Common myeloid progenitor, CD34-positive (primary cell): ENCODE results near the gene FCHO1.
A peak's percentile ranks its signal among the peaks of the same experiment; 100 is the strongest.

Experiments used
- CTCF ChIA-PET: fragments of 350-600 bp; sonication (Branson Sonifier 250); formaldehyde crosslinking; loops from one replicate; lab custom pipeline; 2021; ENCODE audit warnings: antibody characterized with exemption; lab: Charles Lee
- POLR2A ChIA-PET: fragments of 350-600 bp; sonication (Branson Sonifier 250); formaldehyde crosslinking; loops from one replicate; lab custom pipeline; 2021; ENCODE audit warnings: antibody characterized with exemption; lab: Charles Lee
- DNase-seq, 3 donors: peaks; one replicate each; pipeline versions ENCODE4 v3.0.0 to v3.0.0-alpha.2; 2013
- H3K27ac ChIP-seq, 2 experiments: 1 replicate in 1 of 2; 2 replicates in 1 of 2; pipeline ENCODE4 v1.7.0; 2013; ENCODE audit warnings: inconsistent platforms in 2 of 2, low read length in 2 of 2, mild to moderate bottlenecking in 2 of 2, low read depth in 1 of 2, moderate library complexity in 1 of 2; ENCODE audit not compliant: severe bottlenecking in 2 of 2, insufficient read depth in 1 of 2, poor library complexity in 1 of 2
- H3K27me3 ChIP-seq, 5 experiments: replicated peaks in 2 of 5; 1 replicate in 3 of 5; 2 replicates in 2 of 5; pipeline versions ENCODE4 v1.6.1 to v1.7.0; 2013; ENCODE audit warnings: low read length in 4 of 5, mild to moderate bottlenecking in 2 of 5, moderate library complexity in 2 of 5, inconsistent platforms in 1 of 5; ENCODE audit not compliant: insufficient read depth in 5 of 5, control insufficient read depth in 4 of 5
- H3K36me3 ChIP-seq, 4 experiments: 1 replicate in 2 of 4; 2 replicates in 2 of 4; pipeline versions ENCODE4 v1.6.1 to v1.7.0; 2013; ENCODE audit warnings: low read length in 3 of 4, control low read depth in 1 of 4, mild to moderate bottlenecking in 1 of 4; ENCODE audit not compliant: control insufficient read depth in 4 of 4, insufficient read depth in 4 of 4
- H3K4me1 ChIP-seq, 4 experiments: 1 replicate in 3 of 4; 2 replicates in 1 of 4; pipeline versions ENCODE4 v1.6.1 to v1.7.1; 2013; ENCODE audit warnings: low read length in 3 of 4, mild to moderate bottlenecking in 3 of 4, control low read depth in 1 of 4, inconsistent platforms in 1 of 4, moderate library complexity in 1 of 4; ENCODE audit not compliant: control insufficient read depth in 4 of 4, insufficient read depth in 4 of 4; ENCODE audit errors: control extremely low read depth in 1 of 4
- H3K4me3 ChIP-seq, 7 experiments: 1 replicate in 4 of 7; 2 replicates in 3 of 7; pipeline versions ENCODE4 v1.5.1 to v1.7.0; 2013; ENCODE audit warnings: mild to moderate bottlenecking in 7 of 7, low read length in 6 of 7, moderate library complexity in 6 of 7, inconsistent platforms in 2 of 7, low read depth in 2 of 7, control low read depth in 1 of 7; ENCODE audit not compliant: insufficient read depth in 4 of 7, control insufficient read depth in 1 of 7; ENCODE audit errors: extremely low read depth in 1 of 7
- H3K9me3 ChIP-seq, 5 experiments: 1 replicate in 4 of 5; 2 replicates in 1 of 5; pipeline versions ENCODE4 v1.6.1 to v1.7.1; 2013; ENCODE audit warnings: low read length in 4 of 5, mild to moderate bottlenecking in 2 of 5, inconsistent platforms in 1 of 5, low read depth in 1 of 5, moderate library complexity in 1 of 5; ENCODE audit not compliant: control insufficient read depth in 4 of 5, insufficient read depth in 2 of 5; ENCODE audit errors: control extremely low read depth in 1 of 5
- WGBS: methylation state at CpG from one replicate; pipeline ENCODE4 v1.1.5; 2013; ENCODE audit not compliant: insufficient coverage; 5-methylcytosine and 5-hydroxymethylcytosine counted together

FCHO1 gene

GRCh38 chr19:17747205-17748098 lies 3.8 kb upstream of the FCHO1 start:
- Histone ChIP-seq H3K27ac (no peak overlapping the region), H3K4me3 (peak overlapping the region; percentile 56 to 94 (median 77))
- CTCF ChIA-PET = interaction anchor here (0.8 to 2.5 kb wide), 9 partner anchors 8 to 38 kb away, joined by 3 to 7 read pairs (median 3); no protein-coding TSS in a partner anchor

GRCh38 chr19:17748884-17749638 lies 2.2 kb upstream of the FCHO1 start:
- H3K36me3 ChIP-seq = peaks cover 0 to 3% (median 0%) of the 10 kb centered on the region in 4 experiments
- H3K9me3 ChIP-seq = no peaks in the 10 kb centered on the region
- POLR2A ChIA-PET = interaction anchor here (0.7 kb wide), 1 partner anchor 98 kb away, joined by 3 read pairs; no protein-coding TSS in a partner anchor
- CTCF ChIA-PET = interaction anchor here (0.6 to 4.6 kb wide), 3 partner anchors 18 to 34 kb away, joined by 3 to 25 read pairs (median 5); no protein-coding TSS in a partner anchor
- H3K4me1 ChIP-seq = peaks cover 0 to 47% (median 43%) of the 10 kb centered on the region in 4 experiments
- peak overlapping the region in 2 of 7 experiments; percentile 24 to 88 for H3K4me3 ChIP-seq
- DNase-seq = no peak
- no peaks in the 10 kb centered on the region for H3K27me3 ChIP-seq
- H3K27ac ChIP-seq = no peak overlapping the region
- WGBS = 83% methylated on average over 4 of the region's 6 CpGs

More at GRCh38 chr19:17747205-17748098, 3.8 kb upstream of the FCHO1 start:
- POLR2A ChIA-PET = no interaction called here
- H3K9me3 ChIP-seq = no peaks in the 10 kb centered on the region
- H3K36me3 ChIP-seq = no peaks in the 10 kb centered on the region
- no peaks in the 10 kb centered on the region for H3K27me3 ChIP-seq
- WGBS = 6% methylated on average over 52 of the region's 75 CpGs
- peak; percentile 95 to 98 (median 98) for DNase-seq
- H3K4me1 ChIP-seq = peaks cover 0 to 45% (median 41%) of the 10 kb centered on the region in 4 experiments

GRCh38 chr19:17749912-17750317 lies 1.4 kb upstream of the FCHO1 start:
- CTCF ChIA-PET = interaction anchor here (0.6 to 4.6 kb wide), 3 partner anchors 17 to 36 kb away, joined by 3 to 25 read pairs (median 5); no protein-coding TSS in a partner anchor
- 83% methylated on average over 8 of the region's 8 CpGs for WGBS
- H3K4me1 ChIP-seq = peaks cover 0 to 55% (median 47%) of the 10 kb centered on the region in 4 experiments

GRCh38 chr19:17751912-17752273 lies 616 bp downstream of the FCHO1 start:
- H3K36me3 ChIP-seq = peaks cover 2 to 13% (median 9%) of the 10 kb centered on the region in 4 experiments
- H3K27me3 ChIP-seq = no peaks in the 10 kb centered on the region
- no peak for DNase-seq
- 5% methylated on average over 2 of the region's 2 CpGs for WGBS
- no peaks in the 10 kb centered on the region for H3K9me3 ChIP-seq
- ChIA-PET POLR2A (interaction anchor here (0.7 to 1.4 kb wide), 4 partner anchors 10 to 33 kb away, joined by 3 to 5 read pairs (median 3); no protein-coding TSS in a partner anchor), CTCF (interaction anchor here (1.3 to 4.6 kb wide), 6 partner anchors 9 to 40 kb away, joined by 3 to 25 read pairs (median 6); no protein-coding TSS in a partner anchor)
- peak overlapping the region in 6 of 7 experiments; percentile 50 to 73 (median 58) for H3K4me3 ChIP-seq
- peak overlapping the region in 1 of 2 experiments; percentile 78 for H3K27ac ChIP-seq
- peaks cover 0 to 67% (median 59%) of the 10 kb centered on the region in 4 experiments for H3K4me1 ChIP-seq

More at GRCh38 chr19:17749912-17750317, 1.4 kb upstream of the FCHO1 start:
- Histone ChIP-seq H3K4me3 (peak overlapping the region in 1 of 7 experiments; percentile 18), H3K36me3 (peaks cover under 1 to 9% (median 6%) of the 10 kb centered on the region in 4 experiments), H3K27ac (no peak overlapping the region), H3K27me3 (no peaks in the 10 kb centered on the region), H3K9me3 (no peaks in the 10 kb centered on the region)
- POLR2A ChIA-PET = no interaction called here
- no peak for DNase-seq

- Histone ChIP-seq H3K4me1 (peaks cover 0 to 59% (median 56%) of the 10 kb centered on the region in 4 experiments), H3K36me3 (peaks cover 2 to 14% (median 13%) of the 10 kb centered on the region in 4 experiments), H3K27me3 (no peaks in the 10 kb centered on the region), H3K27ac (no peak overlapping the region), H3K4me3 (no peak overlapping the region), H3K9me3 (no peaks in the 10 kb centered on the region)
- no peak for DNase-seq
- ChIA-PET POLR2A (interaction anchor here (0.6 to 1.4 kb wide), 2 partner anchors 11 to 13 kb away, joined by 3 to 4 read pairs; no protein-coding TSS in a partner anchor), CTCF (interaction anchor here (0.6 to 4.6 kb wide), 7 partner anchors 7 to 323 kb away, joined by 3 to 25 read pairs (median 3); no protein-coding TSS in a partner anchor)
- WGBS = 92% methylated on average over 7 of the region's 7 CpGs
Observed at GRCh38 chr19:17752865-17753639, 1.8 kb downstream of the FCHO1 start.

- peaks cover 0 to 57% (median 47%) of the 10 kb centered on the region in 4 experiments for H3K4me1 ChIP-seq
- H3K36me3 ChIP-seq = peaks cover 2 to 20% (median 15%) of the 10 kb centered on the region in 4 experiments
- no peaks in the 10 kb centered on the region for H3K9me3 ChIP-seq
- no peaks in the 10 kb centered on the region for H3K27me3 ChIP-seq
- 85% methylated on average over 8 of the region's 9 CpGs for WGBS
- no peak for DNase-seq
- CTCF ChIA-PET = interaction anchor here (0.6 to 4.6 kb wide), 12 partner anchors 10 to 148 kb away, joined by 3 to 25 read pairs (median 4); no protein-coding TSS in a partner anchor
- no peak overlapping the region for H3K27ac ChIP-seq
- no peak overlapping the region for H3K4me3 ChIP-seq
- POLR2A ChIA-PET = interaction anchor here (1.5 kb wide), 2 partner anchors 13 to 35 kb away, joined by 6 read pairs; partner anchors contain the start of gene MAP1S
Observed at GRCh38 chr19:17753976-17754375, 2.7 kb downstream of the FCHO1 start.
